ENCODE results near the gene TYW3.

- TF ChIP-seq TOX (CRISPR knock-in tag; IDR thresholded peaks at IDR 0.05; ENCODE audit: borderline replicate concordance) (no peak), GLIS3 (CRISPR knock-in tag; IDR thresholded peaks at IDR 0.05) (no peak), ARNTL (CRISPR knock-in tag; IDR thresholded peaks at IDR 0.05; ENCODE audit: borderline replicate concordance, low read depth) (no peak), BACH2 (CRISPR knock-in tag; IDR thresholded peaks at IDR 0.05; ENCODE audit: borderline replicate concordance) (no peak), PATZ1 (CRISPR knock-in tag; IDR thresholded peaks at IDR 0.05; ENCODE audit: borderline replicate concordance) (no peak), SNAI2 (CRISPR knock-in tag; IDR thresholded peaks at IDR 0.05) (no peak)
Measured at GRCh38 chr1:74733604-74734484, 892 bp downstream of the TYW3 start.

Measured in SK-N-SH treated with all-trans-retinoic acid at 6 μM for 48 hours (cell line).